MM.1S (cell line): ENCODE data around the gene BANF1.

ENCODE experiments used
- DNase-seq: peaks from one replicate; pipeline ENCODE4 v3.0.0-alpha.2; 2015
- H2AFZ ChIP-seq: fragments of 300-600 bp; sonication (generic); 2 replicates; pipeline ENCODE4 v1.6.0; 2016; ENCODE audit warnings: antibody characterized with exemption, low read length
- H3F3A ChIP-seq: fragments of 300-600 bp; sonication (generic); 2 replicates; pipeline ENCODE4 v1.6.1; 2016; ENCODE audit warnings: mild to moderate bottlenecking, antibody characterized with exemption, low read length, moderate library complexity, mixed read lengths; ENCODE audit not compliant: insufficient read depth
- H3K27ac ChIP-seq: fragments of 300-600 bp; sonication (generic); 2 replicates; pipeline ENCODE4 v1.5.1; 2016; ENCODE audit warnings: mild to moderate bottlenecking, low read length
- H3K27me3 ChIP-seq: fragments of 300-600 bp; sonication (generic); replicated peaks from 2 replicates; pipeline ENCODE4 v1.6.0; 2016; ENCODE audit warnings: low read length; ENCODE audit not compliant: insufficient read depth
- H3K36me3 ChIP-seq: fragments of 300-600 bp; sonication (generic); replicated peaks from 2 replicates; pipeline ENCODE4 v1.6.1; 2016; ENCODE audit warnings: mild to moderate bottlenecking, low read length, mixed read lengths; ENCODE audit not compliant: insufficient read depth
- H3K4me1 ChIP-seq: fragments of 300-600 bp; sonication (generic); 2 replicates; pipeline ENCODE4 v1.6.1; 2016; ENCODE audit warnings: low read length, mixed read lengths
- H3K4me2 ChIP-seq: fragments of 300-600 bp; sonication (generic); 2 replicates; pipeline ENCODE4 v1.6.0; 2016; ENCODE audit warnings: low read depth, low read length
- H3K4me3 ChIP-seq: fragments of 300-600 bp; sonication (generic); 2 replicates; pipeline ENCODE4 v1.5.1; 2016; ENCODE audit warnings: low read length, mixed read lengths
- H3K79me2 ChIP-seq: fragments of 300-600 bp; sonication (generic); 2 replicates; pipeline ENCODE4 v1.6.1; 2016; ENCODE audit warnings: mixed run types, low read length, mixed read lengths
- H3K9ac ChIP-seq: fragments of 300-600 bp; sonication (generic); 2 replicates; pipeline ENCODE4 v1.6.1; 2016; ENCODE audit warnings: low read length, mixed read lengths
- H3K9me2 ChIP-seq: fragments of 300-600 bp; sonication (generic); replicated peaks from 2 replicates; pipeline ENCODE4 v1.6.1; 2016; ENCODE audit warnings: mild to moderate bottlenecking, low read length, mixed read lengths; ENCODE audit not compliant: insufficient read depth
- H3K9me3 ChIP-seq: fragments of 300-600 bp; sonication (generic); replicated peaks from 2 replicates; pipeline ENCODE4 v1.6.1; 2016; ENCODE audit warnings: mild to moderate bottlenecking, low read length, mixed read lengths; ENCODE audit not compliant: insufficient read depth
- H4K20me1 ChIP-seq: fragments of 300-600 bp; sonication (generic); 2 replicates; pipeline ENCODE4 v1.6.1; 2016; ENCODE audit warnings: mild to moderate bottlenecking, low read length, moderate library complexity, mixed read lengths; ENCODE audit not compliant: insufficient read depth
- CTCF ChIP-seq: fragments of 300-600 bp; sonication (generic); IDR thresholded peaks from 2 replicates; pipeline ENCODE4 v1.5.1; 2016; ENCODE audit warnings: antibody characterized with exemption, low read length, mixed read lengths
- EZH2 ChIP-seq: fragments of 300-600 bp; sonication (generic); optimal IDR thresholded peaks from 2 replicates; pipeline ENCODE3; 2017; ENCODE audit warnings: low read depth, mild to moderate bottlenecking, antibody characterized with exemption, low read length, mixed read lengths
- EZH2phosphoT487 ChIP-seq: fragments of 300-600 bp; sonication (generic); IDR thresholded peaks from 2 replicates; pipeline ENCODE4 v1.6.1; 2018; ENCODE audit warnings: antibody characterized with exemption, low read length

Gene BANF1

GRCh38 chr11:66015936-66016792 lies 13.9 kb downstream of the BANF1 start:
- Histone ChIP-seq H3K9ac (no peak overlapping the region), H3K79me2 (no peaks in the 10 kb centered on the region), H3K9me3 (no peaks in the 10 kb centered on the region), H3K36me3 (no peaks in the 10 kb centered on the region), H3F3A (no peaks in the 10 kb centered on the region), H4K20me1 (no peaks in the 10 kb centered on the region), H2AFZ (no peak overlapping the region), H3K9me2 (no peaks in the 10 kb centered on the region), H3K4me2 (no peak overlapping the region), H3K4me1 (no peaks in the 10 kb centered on the region), H3K27ac (no peak overlapping the region), H3K27me3 (no peaks in the 10 kb centered on the region), H3K4me3 (no peak overlapping the region)
- TF ChIP-seq EZH2 (no peak), EZH2phosphoT487 (no peak), CTCF (no peak)
- no peak for DNase-seq

GRCh38 chr11:66016793-66017177 lies 14.5 kb downstream of the BANF1 start:
- no peaks in the 10 kb centered on the region for H3K79me2 ChIP-seq
- H3K4me2 ChIP-seq, result no peak overlapping the region
- no peak for DNase-seq
- no peaks in the 10 kb centered on the region for H3K9me2 ChIP-seq
- TF ChIP-seq EZH2phosphoT487 (no peak), CTCF (no peak), EZH2 (no peak)
- no peaks in the 10 kb centered on the region for H3K27me3 ChIP-seq
- H3K4me3 ChIP-seq, result no peak overlapping the region
- no peaks in the 10 kb centered on the region for H4K20me1 ChIP-seq
- no peaks in the 10 kb centered on the region for H3K36me3 ChIP-seq
- no peak overlapping the region for H3K27ac ChIP-seq
- H3F3A ChIP-seq, result no peaks in the 10 kb centered on the region
- no peaks in the 10 kb centered on the region for H3K9me3 ChIP-seq
- no peaks in the 10 kb centered on the region for H3K4me1 ChIP-seq
- no peak overlapping the region for H3K9ac ChIP-seq
- H2AFZ ChIP-seq, result no peak overlapping the region

- Histone ChIP-seq H3K27me3 (no peaks in the 10 kb centered on the region), H3K27ac (no peak overlapping the region), H2AFZ (no peak overlapping the region), H3K79me2 (no peaks in the 10 kb centered on the region), H3K4me1 (no peaks in the 10 kb centered on the region), H3K9me2 (no peaks in the 10 kb centered on the region), H4K20me1 (no peaks in the 10 kb centered on the region), H3K4me2 (no peak overlapping the region), H3F3A (no peaks in the 10 kb centered on the region), H3K4me3 (no peak overlapping the region), H3K9ac (no peak overlapping the region), H3K9me3 (no peaks in the 10 kb centered on the region), H3K36me3 (no peaks in the 10 kb centered on the region)
- DNase-seq, result no peak
- no peak for TF ChIP-seq EZH2
- TF ChIP-seq EZH2phosphoT487, result no peak
- TF ChIP-seq CTCF, result no peak
These were observed 15.0 kb downstream of the BANF1 start for GRCh38 chr11:66017321-66017720.
